DND-41 (cell line): Measurements from ENCODE around the gene NRG2.

Experiments used
- ATAC-seq: fragments of 200-7000 bp; cut with Tn5 transposase; 3 replicates; pipeline ENCODE4 v1.9.1; 2021; ENCODE audit warnings: low read depth; ENCODE audit not compliant: insufficient read depth
- DNase-seq: peaks from one replicate; pipeline ENCODE4 v3.0.0-alpha.2; 2020
- H2AFZ ChIP-seq: 2 replicates; pipeline ENCODE4 v1.6.0; 2012; ENCODE audit warnings: low read depth, low read length
- H3K27ac ChIP-seq: 2 replicates; pipeline ENCODE4 v1.5.1; 2012; ENCODE audit warnings: low read length, inconsistent platforms
- H3K27me3 ChIP-seq: fragments of 200-600 bp; sonication (generic); 2 replicates; pipeline ENCODE4 v1.6.0; 2012; ENCODE audit warnings: low read length, mild to moderate bottlenecking, inconsistent platforms; ENCODE audit not compliant: insufficient read depth, poor library complexity
- H3K36me3 ChIP-seq: 2 replicates; pipeline ENCODE4 v1.5.1; 2012; ENCODE audit warnings: low read length, inconsistent platforms; ENCODE audit not compliant: insufficient read depth
- H3K4me1 ChIP-seq: 2 replicates; pipeline ENCODE4 v1.5.1; 2012; ENCODE audit warnings: mild to moderate bottlenecking, low read length; ENCODE audit not compliant: insufficient read depth
- H3K4me2 ChIP-seq: 2 replicates; pipeline ENCODE4 v1.6.0; 2012; ENCODE audit warnings: mild to moderate bottlenecking, moderate library complexity, low read length, inconsistent platforms; ENCODE audit not compliant: insufficient read depth
- H3K4me3 ChIP-seq, 2 experiments: fragments of 200-600 bp in 1 of 2; shearing (Covaris generic) in 1 of 2; 2 replicates each; pipeline ENCODE4 v1.5.1; 2012 to 2016; ENCODE audit warnings: inconsistent platforms in 2 of 2, low read length in 2 of 2, mild to moderate bottlenecking in 2 of 2, low read depth in 1 of 2, moderate library complexity in 1 of 2
- H3K79me2 ChIP-seq: 2 replicates; pipeline ENCODE4 v1.6.0; 2012; ENCODE audit warnings: low read length, inconsistent platforms; ENCODE audit not compliant: insufficient read depth
- H3K9ac ChIP-seq: 2 replicates; pipeline ENCODE4 v1.6.0; 2012; ENCODE audit warnings: low read depth, mild to moderate bottlenecking, inconsistent platforms, low read length, moderate library complexity
- H3K9me3 ChIP-seq: 2 replicates; pipeline ENCODE4 v1.5.1; 2012; ENCODE audit warnings: low read length, moderate library complexity, mild to moderate bottlenecking, inconsistent platforms; ENCODE audit not compliant: insufficient read depth, severe bottlenecking
- H4K20me1 ChIP-seq: 2 replicates; pipeline ENCODE4 v1.6.0; 2012; ENCODE audit warnings: low read length; ENCODE audit not compliant: insufficient read depth
- EZH2 ChIP-seq: IDR thresholded peaks from 3 replicates; pipeline ENCODE4 v1.6.1; 2012; ENCODE audit warnings: borderline replicate concordance, low read depth, mild to moderate bottlenecking, moderate library complexity, low read length, inconsistent platforms; ENCODE audit not compliant: severe bottlenecking
- TF ChIP-seq, protein P1 (sequence below): IDR thresholded peaks from 2 replicates; pipeline ENCODE4 v1.5.1; 2012; ENCODE audit warnings: borderline replicate concordance, low read length, moderate library complexity, mild to moderate bottlenecking; ENCODE audit not compliant: poor library complexity, severe bottlenecking; ENCODE audit errors: extremely low read depth

Gene NRG2

DNA sequence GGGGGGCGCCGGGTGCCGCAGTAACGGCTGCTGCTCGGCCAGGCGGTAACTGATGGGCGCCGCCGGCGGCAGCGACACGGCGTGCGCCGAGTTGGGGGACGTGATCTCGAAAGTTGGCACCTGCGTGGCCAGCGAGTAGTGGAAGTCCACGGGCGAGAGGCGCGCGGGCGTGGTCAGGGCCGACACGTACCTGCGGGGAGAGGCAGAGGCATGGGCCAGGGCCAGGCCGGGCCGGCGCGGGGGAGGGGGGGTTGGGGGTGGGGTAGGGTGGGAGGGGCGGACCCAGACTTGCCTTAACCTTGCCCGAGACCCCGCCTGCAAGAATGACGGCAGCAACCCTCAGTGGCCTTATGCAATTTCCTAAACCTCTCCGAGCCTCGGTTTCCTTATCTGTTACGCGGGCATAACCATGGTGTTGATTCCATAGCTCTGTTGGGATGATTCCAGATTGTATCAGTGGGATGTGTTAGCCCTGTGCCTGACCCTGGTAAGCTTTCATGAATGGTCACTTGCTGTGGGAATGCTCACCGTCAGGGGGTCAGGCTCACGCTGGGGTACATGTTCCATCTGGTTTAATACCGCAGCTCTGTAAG is 194.5 kb downstream of the NRG2 start:
- Histone ChIP-seq H3K4me1 (no peaks in the 10 kb centered on the region), H3K27ac (no peak overlapping the region), H3K36me3 (no peaks in the 10 kb centered on the region), H3K4me3 (no peak overlapping the region), H3K9ac (no peak overlapping the region), H4K20me1 (no peaks in the 10 kb centered on the region), H3K27me3 (peaks cover 8% of the 10 kb centered on the region), H3K79me2 (no peaks in the 10 kb centered on the region), H3K4me2 (no peak overlapping the region), H2AFZ (no peak overlapping the region), H3K9me3 (no peaks in the 10 kb centered on the region)
- no peak for ATAC-seq
- TF ChIP-seq, protein P1, sequence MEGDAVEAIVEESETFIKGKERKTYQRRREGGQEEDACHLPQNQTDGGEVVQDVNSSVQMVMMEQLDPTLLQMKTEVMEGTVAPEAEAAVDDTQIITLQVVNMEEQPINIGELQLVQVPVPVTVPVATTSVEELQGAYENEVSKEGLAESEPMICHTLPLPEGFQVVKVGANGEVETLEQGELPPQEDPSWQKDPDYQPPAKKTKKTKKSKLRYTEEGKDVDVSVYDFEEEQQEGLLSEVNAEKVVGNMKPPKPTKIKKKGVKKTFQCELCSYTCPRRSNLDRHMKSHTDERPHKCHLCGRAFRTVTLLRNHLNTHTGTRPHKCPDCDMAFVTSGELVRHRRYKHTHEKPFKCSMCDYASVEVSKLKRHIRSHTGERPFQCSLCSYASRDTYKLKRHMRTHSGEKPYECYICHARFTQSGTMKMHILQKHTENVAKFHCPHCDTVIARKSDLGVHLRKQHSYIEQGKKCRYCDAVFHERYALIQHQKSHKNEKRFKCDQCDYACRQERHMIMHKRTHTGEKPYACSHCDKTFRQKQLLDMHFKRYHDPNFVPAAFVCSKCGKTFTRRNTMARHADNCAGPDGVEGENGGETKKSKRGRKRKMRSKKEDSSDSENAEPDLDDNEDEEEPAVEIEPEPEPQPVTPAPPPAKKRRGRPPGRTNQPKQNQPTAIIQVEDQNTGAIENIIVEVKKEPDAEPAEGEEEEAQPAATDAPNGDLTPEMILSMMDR, result no peak
- TF ChIP-seq EZH2, result no peak
- no peak for DNase-seq

DNA sequence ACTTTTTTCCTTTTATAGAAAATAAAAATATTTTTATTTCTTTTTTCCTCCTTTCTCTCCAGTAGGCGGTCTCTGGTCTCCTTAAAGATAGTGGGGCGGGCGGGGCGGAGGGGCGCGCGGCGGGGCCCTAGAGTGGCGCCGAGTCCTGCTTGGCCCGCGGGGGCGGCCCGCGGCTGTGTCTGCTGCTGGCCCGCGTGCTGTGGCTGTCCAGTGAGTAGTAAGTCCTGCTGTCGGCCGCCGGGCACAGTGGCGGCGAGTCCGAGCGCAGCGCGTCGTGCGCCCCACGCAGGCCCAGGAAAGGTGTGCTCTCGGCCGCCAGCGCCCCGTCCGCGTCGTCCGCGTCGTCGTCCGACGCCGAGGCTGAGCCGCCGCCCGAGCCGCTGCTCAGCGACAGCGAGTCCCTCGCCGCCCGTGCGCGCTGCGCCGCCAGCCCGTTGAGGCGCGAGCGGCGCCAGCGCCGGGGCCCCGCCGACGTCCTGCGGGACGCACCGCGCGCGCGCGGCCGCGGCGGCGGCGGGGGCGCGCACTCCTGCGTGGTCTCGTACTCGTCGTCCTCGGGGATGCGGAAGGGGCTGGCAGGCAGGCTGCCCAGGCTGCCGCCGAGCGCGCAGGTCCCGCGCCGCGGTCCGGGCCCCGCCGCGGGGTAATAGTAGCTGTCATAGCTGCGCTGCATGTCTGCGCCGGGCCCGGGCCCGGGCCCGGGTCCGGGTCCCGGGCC is 195.2 kb downstream of the NRG2 start:
- Histone ChIP-seq H3K27me3 (peaks cover 8% of the 10 kb centered on the region), H2AFZ (no peak overlapping the region), H3K79me2 (no peaks in the 10 kb centered on the region), H4K20me1 (no peaks in the 10 kb centered on the region), H3K4me1 (no peaks in the 10 kb centered on the region), H3K4me3 (no peak overlapping the region), H3K27ac (no peak overlapping the region), H3K9ac (no peak overlapping the region), H3K36me3 (no peaks in the 10 kb centered on the region), H3K4me2 (no peak overlapping the region), H3K9me3 (no peaks in the 10 kb centered on the region)
- ATAC-seq (no peak), DNase-seq (no peak)
- TF ChIP-seq, protein P1, result no peak
- no peak for TF ChIP-seq EZH2

DNA sequence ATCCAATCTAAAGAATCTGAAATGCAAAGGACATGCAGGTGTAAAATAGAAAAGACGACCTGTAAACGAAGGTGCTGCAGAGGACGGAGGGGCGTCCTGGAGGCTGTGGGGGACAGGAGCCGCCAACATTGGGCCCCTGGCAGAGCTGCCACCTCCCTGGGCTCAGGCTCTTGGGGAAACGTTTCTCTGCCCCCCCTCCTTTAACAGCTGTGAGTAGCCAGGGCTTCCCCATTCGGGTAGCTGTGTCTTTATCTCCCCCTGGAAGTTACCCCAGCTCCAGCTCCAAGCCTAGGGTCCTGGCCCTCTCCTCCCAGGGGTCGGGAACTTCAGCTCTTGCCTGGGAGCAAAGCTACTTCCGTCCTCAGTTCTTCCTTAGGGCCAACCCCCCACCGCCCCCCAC is 196.0 kb downstream of the NRG2 start:
- Histone ChIP-seq H3K4me2 (no peak overlapping the region), H3K27me3 (peaks cover 8% of the 10 kb centered on the region), H3K36me3 (no peaks in the 10 kb centered on the region), H3K4me1 (no peaks in the 10 kb centered on the region), H2AFZ (no peak overlapping the region), H3K4me3 (no peak overlapping the region), H3K9me3 (no peaks in the 10 kb centered on the region), H4K20me1 (no peaks in the 10 kb centered on the region), H3K27ac (no peak overlapping the region), H3K9ac (no peak overlapping the region), H3K79me2 (no peaks in the 10 kb centered on the region)
- ATAC-seq, result no peak
- TF ChIP-seq EZH2, result no peak
- TF ChIP-seq, protein P1, result no peak
- no peak for DNase-seq
